H1 (cell line): ENCODE data around the gene SLC1A4. TPM values are rescaled to one million over a fixed set of nuclear protein-coding genes. Genes with fewer than 3 reads are reported as not detected.

Experiments
- CTCF ChIA-PET: fragments of 300-600 bp; sonication (Branson Sonifier 250); formaldehyde crosslinking; loops from one replicate; lab custom pipeline; 2021; ENCODE audit not compliant: partially characterized antibody; lab: Charles Lee
- POLR2A ChIA-PET: fragments of 300-600 bp; sonication (Branson Sonifier 250); formaldehyde crosslinking; loops from one replicate; lab custom pipeline; 2021; ENCODE audit warnings: inconsistent platforms; ENCODE audit not compliant: partially characterized antibody; lab: Charles Lee
- DNase-seq, 2 experiments: peaks; one replicate each; pipeline versions ENCODE4 v3.0.0 to v3.0.0-alpha.2; 2010 to 2022; ENCODE audit warnings: low spot score in 2 of 2, low read depth in 1 of 2, mixed read lengths in 1 of 2
- FAIRE-seq: peaks from 2 replicates; lab custom pipeline; 2011; peaks lifted over from hg19 to GRCh38; lab: Jason Lieb, UNC
- H2AFZ ChIP-seq: 2 replicates; pipeline ENCODE4 v1.8.1; 2012; ENCODE audit warnings: low read length, inconsistent platforms
- H2AK5ac ChIP-seq: 2 replicates; pipeline ENCODE4 v1.6.1; 2013; ENCODE audit warnings: low read depth, low read length
- H2BK120ac ChIP-seq: replicated peaks from 2 replicates; pipeline ENCODE3; 2013; ENCODE audit warnings: low read depth, low read length, inconsistent platforms
- H2BK12ac ChIP-seq: 2 replicates; pipeline ENCODE4 v1.6.1; 2013; ENCODE audit warnings: low read depth, low read length
- H2BK15ac ChIP-seq: 2 replicates; pipeline ENCODE4 v1.6.1; 2013; ENCODE audit warnings: low read length
- H2BK20ac ChIP-seq: 2 replicates; pipeline ENCODE4 v1.6.1; 2013; ENCODE audit warnings: low read length
- H2BK5ac ChIP-seq: 2 replicates; pipeline ENCODE4 v1.6.1; 2013; ENCODE audit warnings: low read depth, low read length
- H3K14ac ChIP-seq: 2 replicates; pipeline ENCODE4 v1.6.1; 2013; ENCODE audit warnings: inconsistent platforms; ENCODE audit not compliant: insufficient read length
- H3K18ac ChIP-seq: 2 replicates; pipeline ENCODE4 v1.6.1; 2013; ENCODE audit warnings: low read length; ENCODE audit errors: extremely low read depth
- H3K23ac ChIP-seq: 2 replicates; pipeline ENCODE4 v1.6.1; 2013; ENCODE audit warnings: inconsistent platforms; ENCODE audit not compliant: insufficient read length
- H3K23me2 ChIP-seq: 2 replicates; pipeline ENCODE4 v1.6.1; 2013; ENCODE audit warnings: low read depth, low read length
- H3K27ac ChIP-seq: 2 replicates; pipeline ENCODE4 v1.6.1; 2011; ENCODE audit warnings: low read depth, low read length, inconsistent platforms
- H3K27me3 ChIP-seq, 4 experiments: replicated peaks in 1 of 4; 1 replicate in 1 of 4; 2 replicates in 3 of 4; pipeline versions ENCODE4 v1.6.1 to v1.8.1; 2011 to 2013; ENCODE audit warnings: low read length in 3 of 4, mild to moderate bottlenecking in 3 of 4, inconsistent platforms in 2 of 4, mixed read lengths in 2 of 4, moderate library complexity in 1 of 4; ENCODE audit not compliant: control insufficient read depth in 3 of 4, insufficient read depth in 3 of 4; ENCODE audit errors: extremely low read depth in 1 of 4
- H3K36me3 ChIP-seq, 4 experiments: 2 replicates each; pipeline versions ENCODE4 v1.6.1 to v1.8.1; 2011 to 2013; ENCODE audit warnings: mild to moderate bottlenecking in 4 of 4, low read length in 3 of 4, moderate library complexity in 2 of 4, control low read depth in 1 of 4, inconsistent platforms in 1 of 4; ENCODE audit not compliant: insufficient read depth in 4 of 4, control insufficient read depth in 2 of 4
- H3K4ac ChIP-seq: replicated peaks from 2 replicates; pipeline ENCODE3; 2013; ENCODE audit warnings: low read length, low read depth, mixed read lengths, inconsistent platforms; ENCODE audit not compliant: insufficient read length
- H3K4me1 ChIP-seq, 4 experiments: replicated peaks in 1 of 4; 1 replicate in 1 of 4; 2 replicates in 3 of 4; pipeline versions ENCODE4 v1.6.1 to v1.8.1; 2011 to 2013; ENCODE audit warnings: low read length in 3 of 4, inconsistent platforms in 2 of 4, mixed read lengths in 1 of 4; ENCODE audit not compliant: insufficient read depth in 4 of 4, control insufficient read depth in 3 of 4
- H3K4me2 ChIP-seq, 2 experiments: 2 replicates each; pipeline versions ENCODE4 v1.6.1 to v1.8.1; 2011 to 2013; ENCODE audit warnings: low read depth in 2 of 2, low read length in 2 of 2, control low read depth in 1 of 2, inconsistent platforms in 1 of 2, mild to moderate bottlenecking in 1 of 2; ENCODE audit not compliant: insufficient read depth in 1 of 2
- H3K4me3 ChIP-seq, 4 experiments: fragments of 200-600, 300-600 bp in 1 of 4; sonication (generic), shearing (Covaris generic), sonication (Bioruptor Twin) in 1 of 4; 2 replicates each; pipeline versions ENCODE4 v1.5.1 to v1.8.1; 2011 to 2016; ENCODE audit warnings: low read length in 4 of 4, low read depth in 3 of 4, control low read depth in 2 of 4, inconsistent platforms in 2 of 4, mild to moderate bottlenecking in 2 of 4, mixed read lengths in 1 of 4, moderate library complexity in 1 of 4; ENCODE audit not compliant: insufficient read depth in 2 of 4; ENCODE audit errors: extremely low read depth in 1 of 4
- H3K56ac ChIP-seq: replicated peaks from 2 replicates; pipeline ENCODE3; 2013; ENCODE audit warnings: low read depth, mild to moderate bottlenecking, mixed read lengths, low read length, inconsistent platforms; ENCODE audit not compliant: insufficient read length
- H3K79me1 ChIP-seq: 2 replicates; pipeline ENCODE4 v1.6.1; 2013; ENCODE audit warnings: low read depth, low read length, control low read depth
- H3K79me2 ChIP-seq, 2 experiments: 2 replicates each; pipeline versions ENCODE4 v1.6.1 to v1.8.1; 2012 to 2013; ENCODE audit warnings: low read length in 2 of 2, mild to moderate bottlenecking in 2 of 2, inconsistent platforms in 1 of 2; ENCODE audit not compliant: insufficient read depth in 2 of 2, control insufficient read depth in 1 of 2
- H3K9ac ChIP-seq, 4 experiments: replicated peaks in 1 of 4; 1 replicate in 1 of 4; 2 replicates in 3 of 4; pipeline versions ENCODE4 v1.6.1 to v1.8.1; 2011 to 2013; ENCODE audit warnings: low read depth in 3 of 4, low read length in 3 of 4, control low read depth in 2 of 4, mild to moderate bottlenecking in 2 of 4, moderate library complexity in 2 of 4, inconsistent platforms in 1 of 4; ENCODE audit errors: extremely low read depth in 1 of 4
- H3K9me3 ChIP-seq, 2 experiments: 2 replicates each; pipeline versions ENCODE4 v1.6.1 to v1.8.1; 2012 to 2013; ENCODE audit warnings: mild to moderate bottlenecking in 2 of 2, moderate library complexity in 2 of 2, control low read depth in 1 of 2, inconsistent platforms in 1 of 2, low read depth in 1 of 2, low read length in 1 of 2, mixed read lengths in 1 of 2; ENCODE audit not compliant: insufficient read depth in 2 of 2
- H4K20me1 ChIP-seq, 2 experiments: replicated peaks in 1 of 2; 2 replicates each; pipeline versions ENCODE3 to v1.8.1; 2011 to 2013; ENCODE audit warnings: inconsistent platforms in 2 of 2, low read length in 2 of 2, mild to moderate bottlenecking in 1 of 2; ENCODE audit not compliant: insufficient read depth in 2 of 2, control insufficient read depth in 1 of 2
- H4K5ac ChIP-seq: 2 replicates; pipeline ENCODE4 v1.6.1; 2013; ENCODE audit warnings: low read length, low read depth, mixed read lengths, inconsistent platforms; ENCODE audit not compliant: insufficient read length
- H4K8ac ChIP-seq: 2 replicates; pipeline ENCODE4 v1.8.0; 2013; ENCODE audit warnings: mild to moderate bottlenecking, moderate library complexity, low read length, inconsistent platforms; ENCODE audit not compliant: insufficient read depth; ENCODE audit errors: extremely low read depth
- H4K91ac ChIP-seq: replicated peaks from 2 replicates; pipeline ENCODE3; 2013; ENCODE audit warnings: low read length, mixed read lengths, inconsistent platforms; ENCODE audit not compliant: insufficient read length
- EP300 ChIP-seq, 2 experiments: IDR thresholded peaks; 1 replicate in 1 of 2; 2 replicates in 1 of 2; pipeline ENCODE4 v1.6.1; 2011 to 2012; ENCODE audit warnings: low read depth in 2 of 2, low read length in 2 of 2, mild to moderate bottlenecking in 2 of 2, borderline replicate concordance in 1 of 2, inconsistent platforms in 1 of 2, moderate library complexity in 1 of 2
- HDAC2 ChIP-seq, 2 experiments: fragments of 300-600 bp in 1 of 2; sonication (generic) in 1 of 2; IDR thresholded peaks; 2 replicates each; pipeline ENCODE4 v1.6.1; 2011 to 2012; ENCODE audit warnings: low read depth in 2 of 2, low read length in 2 of 2, mild to moderate bottlenecking in 2 of 2, moderate library complexity in 2 of 2, borderline replicate concordance in 1 of 2, inconsistent platforms in 1 of 2
- SIX5 ChIP-seq: IDR thresholded peaks from 2 replicates; pipeline ENCODE4 v1.6.1; 2011; ENCODE audit warnings: mild to moderate bottlenecking, low read depth, low read length
- SP1 ChIP-seq: IDR thresholded peaks from 2 replicates; pipeline ENCODE4 v1.6.1; 2011; ENCODE audit warnings: low read depth, low read length
- WGBS, 2 experiments: shearing (Covaris generic) in 1 of 2; methylation state at CpG; one replicate each; pipeline versions ENCODE4 v1.1.6 to v1.1.7; 2013 to 2015; ENCODE audit warnings: low lambda C conversion rate in 2 of 2, mixed read lengths in 2 of 2, inconsistent platforms in 1 of 2, low coverage in 1 of 2, missing lambda C conversion rate in 1 of 2; ENCODE audit not compliant: insufficient replicate concordance in 2 of 2, insufficient coverage in 1 of 2, insufficient read length in 1 of 2; ENCODE audit errors: extremely low coverage in 1 of 2, missing lambda C conversion rate in 1 of 2; 5-methylcytosine and 5-hydroxymethylcytosine counted together
- polyA plus RNA-seq, 7 experiments: library from polyadenylated mRNA; depleted of rRNA in 3 of 7; stranded (reverse) in 5 of 7; unstranded in 2 of 7; fragments of >200 nt in 5 of 7; fragments of 200-250 nt in 2 of 7; gene quantifications; 1 replicate in 5 of 7; 2 replicates in 1 of 7; 4 replicates in 1 of 7; pipeline versions ENCODE4 v1.2.1 to v1.2.3, GENCODE V29; 2011 to 2013; ENCODE audit warnings: missing spikeins in 2 of 7, mixed read lengths in 2 of 7
- total RNA-seq: library from RNA; stranded (reverse); fragmentation: NEBNext Ultra II Directional; extraction: Animal tissue kit (Norgen Biotek cat#: 25700); gene quantifications from 2 replicates; pipeline ENCODE4 v1.2.1, GENCODE V29; 2021

SLC1A4 gene
- total and polyA plus RNA-seq, 2 of the 8 experiments (the other 6 are each of a cell fraction or from before 2014, with no cell fraction given) = 0.44 to 0.86 TPM

GRCh38 chr2:65016789-65017188, 27.6 kb downstream of the SLC1A4 start:
- Histone ChIP-seq H3K4ac (no peak overlapping the region), H3K14ac (no peak overlapping the region), H3K23me2 (no peaks in the 10 kb centered on the region), H3K9ac (no peak overlapping the region), H2AK5ac (no peak overlapping the region), H3K27me3 (no peaks in the 10 kb centered on the region), H3K9me3 (no peaks in the 10 kb centered on the region), H3K4me1 (peaks cover 0 to 3% (median 2%) of the 10 kb centered on the region in 4 experiments; a peak in 4 of 7 replicates), H3K18ac (no peak overlapping the region), H3K79me2 (no peaks in the 10 kb centered on the region), H3K23ac (no peak overlapping the region), H3K36me3 (no peaks in the 10 kb centered on the region), H2BK12ac (no peak overlapping the region), H2BK120ac (no peak overlapping the region), H4K5ac (no peak overlapping the region), H4K20me1 (peaks cover 2 to 3% of the 10 kb centered on the region in 2 experiments), H2BK5ac (no peak overlapping the region), H3K27ac (no peak overlapping the region), H2BK15ac (no peak overlapping the region), H4K91ac (no peak overlapping the region), H3K4me3 (no peak overlapping the region), H2AFZ (no peak overlapping the region), H3K56ac (no peak overlapping the region), H4K8ac (no peak overlapping the region), H2BK20ac (no peak overlapping the region), H3K79me1 (peaks cover 2% of the 10 kb centered on the region; the same call in 1 of the 2 replicates), H3K4me2 (no peak overlapping the region)
- FAIRE-seq (no peak), DNase-seq (no peak)
- ChIA-PET CTCF (interaction anchor here (0.7 to 2.5 kb wide), 10 partner anchors 7 to 70 kb away, joined by 3 to 14 read pairs (median 4); partner anchors contain the start of gene CEP68), POLR2A (interaction anchor here (1.0 kb wide), 1 partner anchor 14 kb away, joined by 3 read pairs; no protein-coding TSS in a partner anchor)
- 87% methylated on average over 6 of the region's 6 CpGs; no CpG with 5 or more reads in 1 of the 2 experiments for WGBS, 2 experiments
- TF ChIP-seq EP300 (IDR thresholded peaks at IDR 0.05; ENCODE audit: borderline replicate concordance in 1 of 2, low read depth in 2 of 2, low read length in 2 of 2) (no peak), HDAC2 (IDR thresholded peaks at IDR 0.05; ENCODE audit: borderline replicate concordance in 1 of 2, low read depth in 2 of 2, low read length in 2 of 2) (no peak), SP1 (no peak), SIX5 (no peak)
